HepG2 (cell line): ENCODE results near the gene HDLBP. TPM values are rescaled to one million over a fixed set of nuclear protein-coding genes. Genes with fewer than 3 reads are reported as not detected.

Source experiments
- AGO2 ChIP-seq: fragments of 200-400 bp; formaldehyde crosslinking; optimal IDR thresholded peaks from 2 replicates; pipeline ENCODE3; 2017; ENCODE audit warnings: mild to moderate bottlenecking, low read depth, low read length, moderate library complexity
- ERF ChIP-seq: IDR thresholded peaks from 2 replicates; pipeline ENCODE4 v1.6.1; 2018; ENCODE audit warnings: missing biosample characterization, missing genetic modification reagents
- HOXA3 ChIP-seq: sonication (generic); formaldehyde crosslinking; IDR thresholded peaks from 2 replicates; pipeline ENCODE4 v1.5.0; 2020; ENCODE audit warnings: missing genetic modification reagents
- NAIF1 ChIP-seq: sonication (generic); formaldehyde crosslinking; IDR thresholded peaks from 2 replicates; pipeline ENCODE4 v1.5.0; 2020; ENCODE audit warnings: mild to moderate bottlenecking, missing genetic modification reagents, borderline replicate concordance
- POLR2AphosphoS2 ChIP-seq: IDR thresholded peaks from 2 replicates; pipeline ENCODE4 v1.6.1; 2011; ENCODE audit warnings: low read depth, low read length, improper control_type of control experiment
- ZBTB38 ChIP-seq: sonication (generic); formaldehyde crosslinking; IDR thresholded peaks from 2 replicates; pipeline ENCODE4 v1.5.1; 2020; ENCODE audit warnings: mild to moderate bottlenecking, missing genetic modification reagents
- polyA plus RNA-seq, 8 experiments: library from polyadenylated mRNA; depleted of rRNA in 3 of 8; stranded (reverse) in 7 of 8; unstranded in 1 of 8; fragments of >200 nt; fragmentation: Illumina TruSeq in 4 of 8; extraction: Trizol in 4 of 8; gene quantifications; 2 replicates each; pipeline versions ENCODE4 v1.2.1 to v1.2.3, GENCODE V29; 2011 to 2016; ENCODE audit warnings: low read depth in 4 of 8, missing spikeins in 1 of 8, mixed read lengths in 1 of 8; ENCODE audit not compliant: insufficient read depth in 1 of 8
- total RNA-seq, 5 experiments: library from RNA; depleted of rRNA; stranded (reverse); fragments of >200 nt; fragmentation: Illumina TruSeq; extraction: Trizol; gene quantifications; 2 replicates each; pipeline ENCODE4 v1.2.3, GENCODE V29; 2016; ENCODE audit warnings: low read depth in 1 of 5
- TF ChIP-seq, protein P1 (sequence below): sonication (generic); formaldehyde crosslinking; IDR thresholded peaks from 2 replicates; pipeline ENCODE4 v1.4.0; 2020; ENCODE audit warnings: mild to moderate bottlenecking, missing genetic modification reagents
- TF ChIP-seq, protein P2 (sequence below): sonication (generic); formaldehyde crosslinking; IDR thresholded peaks from 2 replicates; pipeline ENCODE4 v1.4.0; 2020; ENCODE audit warnings: missing genetic modification reagents, borderline replicate concordance
- TF ChIP-seq, protein P3 (sequence below): sonication (generic); formaldehyde crosslinking; IDR thresholded peaks from 2 replicates; pipeline ENCODE4 v1.4.0; 2020; ENCODE audit warnings: missing genetic modification reagents
- TF ChIP-seq, protein P4 (sequence below): sonication (generic); formaldehyde crosslinking; IDR thresholded peaks from 2 replicates; pipeline ENCODE4 v1.5.1; 2020; ENCODE audit warnings: mild to moderate bottlenecking, missing genetic modification reagents, moderate library complexity
- TF ChIP-seq, protein P5 (sequence below): sonication (generic); formaldehyde crosslinking; IDR thresholded peaks from 2 replicates; pipeline ENCODE4 v1.4.0; 2020; ENCODE audit warnings: missing genetic modification reagents

The HDLBP gene
- total and polyA plus RNA-seq, 2 of the 13 experiments (the other 11 are each of a cell fraction or from before 2014, with no cell fraction given) = 464 to 707 TPM

DNA sequence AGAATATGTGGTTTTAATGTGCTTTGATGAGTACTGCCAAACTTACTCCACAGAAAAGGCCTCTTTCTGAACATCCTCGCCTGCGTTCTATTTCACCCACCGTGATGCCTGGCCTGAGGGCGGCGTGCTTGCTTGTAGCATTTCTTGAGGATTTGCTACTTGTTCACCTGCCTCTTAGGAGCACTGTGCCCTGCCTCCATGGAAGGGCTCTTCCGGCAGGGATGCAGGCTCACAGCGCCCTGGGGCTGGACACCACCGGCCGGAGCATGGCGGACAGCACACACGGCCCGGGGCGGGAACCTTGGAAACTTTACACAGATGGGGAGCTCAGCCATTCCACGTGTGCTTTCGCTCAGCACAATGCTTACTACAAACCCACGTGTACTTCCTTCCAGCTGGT is 89.9 kb downstream of the HDLBP start (continued):
- TF ChIP-seq, protein P1, sequence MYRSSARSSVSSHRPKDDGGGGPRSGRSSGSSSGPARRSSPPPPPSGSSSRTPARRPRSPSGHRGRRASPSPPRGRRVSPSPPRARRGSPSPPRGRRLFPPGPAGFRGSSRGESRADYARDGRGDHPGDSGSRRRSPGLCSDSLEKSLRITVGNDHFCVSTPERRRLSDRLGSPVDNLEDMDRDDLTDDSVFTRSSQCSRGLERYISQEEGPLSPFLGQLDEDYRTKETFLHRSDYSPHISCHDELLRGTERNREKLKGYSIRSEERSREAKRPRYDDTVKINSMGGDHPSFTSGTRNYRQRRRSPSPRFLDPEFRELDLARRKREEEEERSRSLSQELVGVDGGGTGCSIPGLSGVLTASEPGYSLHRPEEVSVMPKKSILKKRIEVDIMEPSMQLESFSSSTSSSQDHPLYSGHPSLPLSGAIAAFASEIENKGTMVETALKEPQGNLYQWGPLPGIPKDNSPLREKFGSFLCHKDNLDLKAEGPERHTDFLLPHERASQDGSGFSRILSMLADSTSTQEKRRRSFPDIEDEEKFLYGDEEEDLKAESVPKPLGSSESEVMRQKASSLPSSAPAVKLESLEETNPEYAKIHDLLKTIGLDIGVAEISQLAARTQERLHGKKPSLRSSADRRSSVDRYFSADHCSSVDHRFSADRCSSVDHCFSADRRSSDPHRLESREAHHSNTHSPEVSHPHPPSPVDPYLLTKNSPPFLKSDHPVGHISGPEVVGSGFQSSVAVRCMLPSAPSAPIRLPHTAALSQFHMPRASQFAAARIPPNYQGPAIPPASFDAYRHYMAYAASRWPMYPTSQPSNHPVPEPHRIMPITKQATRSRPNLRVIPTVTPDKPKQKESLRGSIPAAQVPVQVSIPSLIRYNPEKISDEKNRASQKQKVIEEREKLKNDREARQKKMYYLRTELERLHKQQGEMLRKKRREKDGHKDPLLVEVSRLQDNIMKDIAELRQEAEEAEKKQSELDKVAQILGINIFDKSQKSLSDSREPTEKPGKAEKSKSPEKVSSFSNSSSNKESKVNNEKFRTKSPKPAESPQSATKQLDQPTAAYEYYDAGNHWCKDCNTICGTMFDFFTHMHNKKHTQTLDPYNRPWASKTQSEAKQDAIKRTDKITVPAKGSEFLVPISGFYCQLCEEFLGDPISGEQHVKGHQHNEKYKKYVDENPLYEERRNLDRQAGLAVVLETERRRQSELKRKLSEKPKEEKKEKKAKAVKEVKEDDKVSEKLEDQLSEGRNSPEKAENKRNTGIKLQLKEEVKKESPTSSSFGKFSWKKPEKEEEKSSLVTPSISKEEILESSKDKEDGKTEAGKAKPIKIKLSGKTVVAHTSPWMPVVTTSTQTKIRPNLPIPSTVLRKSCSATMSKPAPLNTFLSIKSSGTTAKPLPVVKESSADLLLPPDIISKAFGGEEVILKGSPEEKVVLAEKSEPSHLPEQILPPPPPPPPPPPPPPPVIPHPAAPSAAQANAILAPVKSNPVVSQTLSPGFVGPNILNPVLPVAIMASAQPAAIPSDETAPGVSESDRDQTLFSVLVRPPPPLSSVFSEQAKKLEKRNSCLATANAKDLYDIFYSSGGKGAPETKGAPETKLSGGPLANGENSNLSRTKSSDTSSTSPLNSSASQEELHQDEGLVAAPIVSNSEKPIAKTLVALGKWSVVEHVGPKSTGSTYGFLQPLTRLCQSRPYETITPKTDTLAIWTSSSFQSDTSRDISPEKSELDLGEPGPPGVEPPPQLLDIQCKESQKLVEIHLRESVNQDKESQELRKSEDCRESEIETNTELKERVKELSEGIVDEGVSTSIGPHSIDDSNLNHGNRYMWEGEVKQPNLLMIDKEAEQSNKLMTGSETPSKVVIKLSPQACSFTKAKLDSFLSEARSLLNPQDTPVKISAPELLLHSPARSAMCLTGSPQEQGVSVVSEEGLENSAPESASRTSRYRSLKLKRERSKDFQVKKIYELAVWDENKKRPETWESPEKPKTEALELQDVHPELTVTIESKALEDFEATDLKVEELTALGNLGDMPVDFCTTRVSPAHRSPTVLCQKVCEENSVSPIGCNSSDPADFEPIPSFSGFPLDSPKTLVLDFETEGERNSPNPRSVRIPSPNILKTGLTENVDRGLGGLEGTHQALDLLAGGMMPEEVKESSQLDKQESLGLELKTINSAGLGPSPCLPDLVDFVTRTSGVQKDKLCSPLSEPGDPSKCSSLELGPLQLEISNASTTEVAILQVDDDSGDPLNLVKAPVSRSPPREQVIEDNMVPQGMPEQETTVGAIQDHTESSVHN (CRISPR knock-in tag) = 0 out of 2 replicates have a peak, but pooled peaks have one; percentile 26
- TF ChIP-seq ZBTB38 (peak; percentile 63; the same call in 1 of the 2 replicates), ERF (CRISPR knock-in tag) (no peak), HOXA3 (CRISPR knock-in tag) (peak; percentile 46; the same call in 1 of the 2 replicates), POLR2AphosphoS2 (0 out of 2 replicates have a peak, but pooled peaks have one; percentile 29), AGO2 (peak; percentile 87), NAIF1 (CRISPR knock-in tag) (no peak)
- TF ChIP-seq, protein P2, sequence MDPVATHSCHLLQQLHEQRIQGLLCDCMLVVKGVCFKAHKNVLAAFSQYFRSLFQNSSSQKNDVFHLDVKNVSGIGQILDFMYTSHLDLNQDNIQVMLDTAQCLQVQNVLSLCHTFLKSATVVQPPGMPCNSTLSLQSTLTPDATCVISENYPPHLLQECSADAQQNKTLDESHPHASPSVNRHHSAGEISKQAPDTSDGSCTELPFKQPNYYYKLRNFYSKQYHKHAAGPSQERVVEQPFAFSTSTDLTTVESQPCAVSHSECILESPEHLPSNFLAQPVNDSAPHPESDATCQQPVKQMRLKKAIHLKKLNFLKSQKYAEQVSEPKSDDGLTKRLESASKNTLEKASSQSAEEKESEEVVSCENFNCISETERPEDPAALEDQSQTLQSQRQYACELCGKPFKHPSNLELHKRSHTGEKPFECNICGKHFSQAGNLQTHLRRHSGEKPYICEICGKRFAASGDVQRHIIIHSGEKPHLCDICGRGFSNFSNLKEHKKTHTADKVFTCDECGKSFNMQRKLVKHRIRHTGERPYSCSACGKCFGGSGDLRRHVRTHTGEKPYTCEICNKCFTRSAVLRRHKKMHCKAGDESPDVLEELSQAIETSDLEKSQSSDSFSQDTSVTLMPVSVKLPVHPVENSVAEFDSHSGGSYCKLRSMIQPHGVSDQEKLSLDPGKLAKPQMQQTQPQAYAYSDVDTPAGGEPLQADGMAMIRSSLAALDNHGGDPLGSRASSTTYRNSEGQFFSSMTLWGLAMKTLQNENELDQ (CRISPR knock-in tag) = no peak
- TF ChIP-seq, protein P3, sequence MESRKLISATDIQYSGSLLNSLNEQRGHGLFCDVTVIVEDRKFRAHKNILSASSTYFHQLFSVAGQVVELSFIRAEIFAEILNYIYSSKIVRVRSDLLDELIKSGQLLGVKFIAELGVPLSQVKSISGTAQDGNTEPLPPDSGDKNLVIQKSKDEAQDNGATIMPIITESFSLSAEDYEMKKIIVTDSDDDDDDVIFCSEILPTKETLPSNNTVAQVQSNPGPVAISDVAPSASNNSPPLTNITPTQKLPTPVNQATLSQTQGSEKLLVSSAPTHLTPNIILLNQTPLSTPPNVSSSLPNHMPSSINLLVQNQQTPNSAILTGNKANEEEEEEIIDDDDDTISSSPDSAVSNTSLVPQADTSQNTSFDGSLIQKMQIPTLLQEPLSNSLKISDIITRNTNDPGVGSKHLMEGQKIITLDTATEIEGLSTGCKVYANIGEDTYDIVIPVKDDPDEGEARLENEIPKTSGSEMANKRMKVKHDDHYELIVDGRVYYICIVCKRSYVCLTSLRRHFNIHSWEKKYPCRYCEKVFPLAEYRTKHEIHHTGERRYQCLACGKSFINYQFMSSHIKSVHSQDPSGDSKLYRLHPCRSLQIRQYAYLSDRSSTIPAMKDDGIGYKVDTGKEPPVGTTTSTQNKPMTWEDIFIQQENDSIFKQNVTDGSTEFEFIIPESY (CRISPR knock-in tag) = peak; percentile 84
- TF ChIP-seq, protein P4, sequence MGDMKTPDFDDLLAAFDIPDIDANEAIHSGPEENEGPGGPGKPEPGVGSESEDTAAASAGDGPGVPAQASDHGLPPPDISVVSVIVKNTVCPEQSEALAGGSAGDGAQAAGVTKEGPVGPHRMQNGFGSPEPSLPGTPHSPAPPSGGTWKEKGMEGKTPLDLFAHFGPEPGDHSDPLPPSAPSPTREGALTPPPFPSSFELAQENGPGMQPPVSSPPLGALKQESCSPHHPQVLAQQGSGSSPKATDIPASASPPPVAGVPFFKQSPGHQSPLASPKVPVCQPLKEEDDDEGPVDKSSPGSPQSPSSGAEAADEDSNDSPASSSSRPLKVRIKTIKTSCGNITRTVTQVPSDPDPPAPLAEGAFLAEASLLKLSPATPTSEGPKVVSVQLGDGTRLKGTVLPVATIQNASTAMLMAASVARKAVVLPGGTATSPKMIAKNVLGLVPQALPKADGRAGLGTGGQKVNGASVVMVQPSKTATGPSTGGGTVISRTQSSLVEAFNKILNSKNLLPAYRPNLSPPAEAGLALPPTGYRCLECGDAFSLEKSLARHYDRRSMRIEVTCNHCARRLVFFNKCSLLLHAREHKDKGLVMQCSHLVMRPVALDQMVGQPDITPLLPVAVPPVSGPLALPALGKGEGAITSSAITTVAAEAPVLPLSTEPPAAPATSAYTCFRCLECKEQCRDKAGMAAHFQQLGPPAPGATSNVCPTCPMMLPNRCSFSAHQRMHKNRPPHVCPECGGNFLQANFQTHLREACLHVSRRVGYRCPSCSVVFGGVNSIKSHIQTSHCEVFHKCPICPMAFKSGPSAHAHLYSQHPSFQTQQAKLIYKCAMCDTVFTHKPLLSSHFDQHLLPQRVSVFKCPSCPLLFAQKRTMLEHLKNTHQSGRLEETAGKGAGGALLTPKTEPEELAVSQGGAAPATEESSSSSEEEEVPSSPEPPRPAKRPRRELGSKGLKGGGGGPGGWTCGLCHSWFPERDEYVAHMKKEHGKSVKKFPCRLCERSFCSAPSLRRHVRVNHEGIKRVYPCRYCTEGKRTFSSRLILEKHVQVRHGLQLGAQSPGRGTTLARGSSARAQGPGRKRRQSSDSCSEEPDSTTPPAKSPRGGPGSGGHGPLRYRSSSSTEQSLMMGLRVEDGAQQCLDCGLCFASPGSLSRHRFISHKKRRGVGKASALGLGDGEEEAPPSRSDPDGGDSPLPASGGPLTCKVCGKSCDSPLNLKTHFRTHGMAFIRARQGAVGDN (CRISPR knock-in tag) = peak; percentile 33
- TF ChIP-seq, protein P5, sequence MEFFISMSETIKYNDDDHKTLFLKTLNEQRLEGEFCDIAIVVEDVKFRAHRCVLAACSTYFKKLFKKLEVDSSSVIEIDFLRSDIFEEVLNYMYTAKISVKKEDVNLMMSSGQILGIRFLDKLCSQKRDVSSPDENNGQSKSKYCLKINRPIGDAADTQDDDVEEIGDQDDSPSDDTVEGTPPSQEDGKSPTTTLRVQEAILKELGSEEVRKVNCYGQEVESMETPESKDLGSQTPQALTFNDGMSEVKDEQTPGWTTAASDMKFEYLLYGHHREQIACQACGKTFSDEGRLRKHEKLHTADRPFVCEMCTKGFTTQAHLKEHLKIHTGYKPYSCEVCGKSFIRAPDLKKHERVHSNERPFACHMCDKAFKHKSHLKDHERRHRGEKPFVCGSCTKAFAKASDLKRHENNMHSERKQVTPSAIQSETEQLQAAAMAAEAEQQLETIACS (CRISPR knock-in tag) = no peak
